HFF-Myc (cell line): ENCODE measurements around the gene CAST.

ENCODE experiments used
- DNase-seq: peaks from one replicate; pipeline ENCODE4 v3.0.0-alpha.2; 2011; ENCODE audit warnings: low read depth; ENCODE audit errors: extremely low read depth
- H3K4me3 ChIP-seq: replicated peaks from 2 replicates; pipeline ENCODE4 v1.5.1; 2011; ENCODE audit warnings: low read depth, mild to moderate bottlenecking, control low read depth, low read length
- CTCF ChIP-seq: IDR thresholded peaks from 2 replicates; pipeline ENCODE4 v1.5.1; 2012; ENCODE audit warnings: mild to moderate bottlenecking, low read depth, low read length, control low read depth; ENCODE audit errors: missing control alignments

The CAST gene

GRCh38 chr5:96747720-96748119, 85.5 kb downstream of the CAST start:
- H3K4me3 ChIP-seq, result no peak overlapping the region
- TF ChIP-seq CTCF, result no peak
- DNase-seq, result no peak

GRCh38 chr5:96750110-96750822, 88.1 kb downstream of the CAST start:
- no peak for DNase-seq
- H3K4me3 ChIP-seq, result no peak overlapping the region

GRCh38 chr5:96751203-96752169, 89.3 kb downstream of the CAST start:
- H3K4me3 ChIP-seq, result no peak overlapping the region
- no peak for TF ChIP-seq CTCF
- DNase-seq, result no peak

More at GRCh38 chr5:96750110-96750822, 88.1 kb downstream of the CAST start:
- no peak for TF ChIP-seq CTCF

- TF ChIP-seq CTCF, result peak; percentile 57
- H3K4me3 ChIP-seq, result no peak overlapping the region
- peak; percentile 54 for DNase-seq
These were observed 90.3 kb downstream of the CAST start for GRCh38 chr5:96752341-96753016.

GRCh38 chr5:96753017-96753397, 90.8 kb downstream of the CAST start:
- H3K4me3 ChIP-seq, result no peak overlapping the region
- no peak for TF ChIP-seq CTCF
- DNase-seq, result no peak

- TF ChIP-seq CTCF, result no peak
- DNase-seq, result no peak
- H3K4me3 ChIP-seq, result no peak overlapping the region
These were observed 91.7 kb downstream of the CAST start for GRCh38 chr5:96753848-96754247.
